OCI-LY7 (cell line): Measurements from ENCODE around the gene OR2A5. TPM values are rescaled to one million over a fixed set of nuclear protein-coding genes. Genes with fewer than 3 reads are reported as not detected.

ENCODE experiments used
- BruUV-seq: library from RNA; stranded (reverse); fragments of 400-500 nt; replicated peaks from 2 replicates; lab custom pipeline; 2021; lab: Mats Ljungman, UMichigan
- CTCF ChIA-PET: fragments of 300-600 bp; sonication (Branson Sonifier 250); formaldehyde crosslinking; loops from one replicate; lab custom pipeline; 2022; ENCODE audit warnings: antibody characterized with exemption; ENCODE audit not compliant: unreplicated experiment; lab: Charles Lee
- POLR2A ChIA-PET: fragments of 300-600 bp; sonication (Branson Sonifier 250); formaldehyde crosslinking; loops from one replicate; lab custom pipeline; 2022; ENCODE audit warnings: antibody characterized with exemption; lab: Charles Lee
- DNase-seq: peaks from one replicate; pipeline ENCODE4 v3.0.0-alpha.2; 2015; ENCODE audit warnings: low spot score
- H2AFZ ChIP-seq: fragments of 200-600 bp; sonication (generic), shearing (Covaris generic); 2 replicates; pipeline ENCODE4 v1.6.1; 2014; ENCODE audit warnings: mild to moderate bottlenecking, antibody characterized with exemption, low read length, moderate library complexity
- H3K27ac ChIP-seq: fragments of 200-600 bp; sonication (generic); 2 replicates; pipeline ENCODE4 v1.5.1; 2014; ENCODE audit warnings: mixed run types, low read depth, mild to moderate bottlenecking, moderate library complexity, low read length, inconsistent platforms; ENCODE audit not compliant: poor library complexity, severe bottlenecking
- H3K36me3 ChIP-seq: fragments of 200-600 bp; sonication (generic); 2 replicates; pipeline ENCODE4 v1.6.1; 2014; ENCODE audit warnings: mild to moderate bottlenecking, antibody characterized with exemption, low read length, moderate library complexity, mixed read lengths; ENCODE audit not compliant: insufficient read depth
- H3K4me1 ChIP-seq: fragments of 200-600 bp; sonication (generic); 2 replicates; pipeline ENCODE4 v1.5.1; 2014; ENCODE audit warnings: mild to moderate bottlenecking, low read length; ENCODE audit not compliant: insufficient read depth, poor library complexity, severe bottlenecking
- H3K4me2 ChIP-seq: fragments of 200-600 bp; sonication (generic); 2 replicates; pipeline ENCODE4 v1.6.1; 2014; ENCODE audit warnings: mild to moderate bottlenecking, low read length
- H3K4me3 ChIP-seq: fragments of 200-600 bp; sonication (generic); 2 replicates; pipeline ENCODE4 v1.5.1; 2014; ENCODE audit warnings: mild to moderate bottlenecking, low read depth, low read length; ENCODE audit not compliant: poor library complexity, severe bottlenecking
- H3K79me2 ChIP-seq: fragments of 200-600 bp; sonication (generic); 2 replicates; pipeline ENCODE4 v1.6.1; 2016; ENCODE audit warnings: low read depth, mild to moderate bottlenecking, low read length, moderate library complexity, mixed read lengths; ENCODE audit not compliant: insufficient read depth
- H3K9me2 ChIP-seq: fragments of 200-600 bp; sonication (generic); 2 replicates; pipeline ENCODE4 v1.6.1; 2016; ENCODE audit warnings: mild to moderate bottlenecking, low read length, mixed read lengths; ENCODE audit not compliant: insufficient read depth
- H3K9me3 ChIP-seq: fragments of 200-600 bp; sonication (generic); 2 replicates; pipeline ENCODE4 v1.6.1; 2014; ENCODE audit warnings: mild to moderate bottlenecking, mixed run types, low read length, mixed read lengths
- H4K20me1 ChIP-seq: fragments of 200-600 bp; sonication (generic); 2 replicates; pipeline ENCODE4 v1.6.1; 2014; ENCODE audit warnings: mild to moderate bottlenecking, antibody characterized with exemption, low read length, moderate library complexity, mixed read lengths; ENCODE audit not compliant: insufficient read depth
- EZH2phosphoT487 ChIP-seq: fragments of 200-600 bp; sonication (generic); IDR thresholded peaks from 2 replicates; pipeline ENCODE4 v1.6.1; 2018; ENCODE audit warnings: low read depth, borderline replicate concordance, mild to moderate bottlenecking, mixed run types, antibody characterized with exemption, low read length, moderate library complexity, mixed read lengths
- intact Hi-C: fragments of 100-400 bp; cut with micrococcal nuclease; formaldehyde crosslinking; loops from one replicate; pipeline ENCODE4 v1.10.0; 2022; ENCODE audit not compliant: unreplicated experiment
- total RNA-seq, 2 experiments: library from RNA; depleted of rRNA in 1 of 2; stranded (reverse); fragments of >200 nt in 1 of 2; shearing (Covaris generic) in 1 of 2; gene quantifications; 2 replicates each; pipeline ENCODE4 v1.2.3, GENCODE V29; 2014 to 2022
- TF ChIP-seq, protein P1 (sequence below): fragments of 200-600 bp; sonication (generic); conservative IDR thresholded peaks from 2 replicates; pipeline ENCODE4 v1.5.1; 2014; ENCODE audit warnings: mild to moderate bottlenecking, antibody characterized with exemption, low read length, moderate library complexity, mixed read lengths

OR2A5 gene
- total RNA-seq, 2 experiments from 2014 or later, result not detected

DNA sequence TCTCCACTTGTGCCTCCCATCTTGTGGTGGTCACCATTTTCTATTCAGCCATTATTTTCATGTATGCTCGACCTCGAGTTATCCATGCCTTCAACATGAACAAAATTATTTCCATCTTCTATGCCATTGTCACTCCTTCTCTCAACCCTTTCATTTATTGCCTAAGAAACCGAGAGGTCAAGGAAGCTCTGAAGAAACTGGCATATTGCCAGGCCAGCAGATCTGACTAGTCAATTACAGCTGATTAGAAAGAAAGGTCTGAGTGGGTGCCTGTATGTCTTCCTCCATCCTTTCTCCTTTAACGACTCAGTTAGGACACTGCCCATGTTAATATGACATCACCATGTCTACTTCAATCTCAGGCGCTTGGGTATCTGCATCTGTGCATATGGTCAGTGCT is 44.0 kb upstream of the OR2A5 start:
- POLR2A ChIA-PET, result no interaction called here
- no peak overlapping the region for H3K27ac ChIP-seq
- no peaks in the 10 kb centered on the region for H3K9me2 ChIP-seq
- H3K4me2 ChIP-seq, result no peak overlapping the region
- no peak overlapping the region for H3K4me3 ChIP-seq
- no peaks in the 10 kb centered on the region for H3K79me2 ChIP-seq
- H3K36me3 ChIP-seq, result no peaks in the 10 kb centered on the region
- BruUV-seq, result no TSS peak
- no peak overlapping the region for H2AFZ ChIP-seq
- H3K4me1 ChIP-seq, result no peaks in the 10 kb centered on the region
- H4K20me1 ChIP-seq, result no peaks in the 10 kb centered on the region
- no peak for TF ChIP-seq EZH2phosphoT487
- TF ChIP-seq, protein P1, sequence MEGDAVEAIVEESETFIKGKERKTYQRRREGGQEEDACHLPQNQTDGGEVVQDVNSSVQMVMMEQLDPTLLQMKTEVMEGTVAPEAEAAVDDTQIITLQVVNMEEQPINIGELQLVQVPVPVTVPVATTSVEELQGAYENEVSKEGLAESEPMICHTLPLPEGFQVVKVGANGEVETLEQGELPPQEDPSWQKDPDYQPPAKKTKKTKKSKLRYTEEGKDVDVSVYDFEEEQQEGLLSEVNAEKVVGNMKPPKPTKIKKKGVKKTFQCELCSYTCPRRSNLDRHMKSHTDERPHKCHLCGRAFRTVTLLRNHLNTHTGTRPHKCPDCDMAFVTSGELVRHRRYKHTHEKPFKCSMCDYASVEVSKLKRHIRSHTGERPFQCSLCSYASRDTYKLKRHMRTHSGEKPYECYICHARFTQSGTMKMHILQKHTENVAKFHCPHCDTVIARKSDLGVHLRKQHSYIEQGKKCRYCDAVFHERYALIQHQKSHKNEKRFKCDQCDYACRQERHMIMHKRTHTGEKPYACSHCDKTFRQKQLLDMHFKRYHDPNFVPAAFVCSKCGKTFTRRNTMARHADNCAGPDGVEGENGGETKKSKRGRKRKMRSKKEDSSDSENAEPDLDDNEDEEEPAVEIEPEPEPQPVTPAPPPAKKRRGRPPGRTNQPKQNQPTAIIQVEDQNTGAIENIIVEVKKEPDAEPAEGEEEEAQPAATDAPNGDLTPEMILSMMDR, result no peak
- intact Hi-C loops, result no loop called here
- CTCF ChIA-PET, result no interaction called here
- no peak for DNase-seq
- no peaks in the 10 kb centered on the region for H3K9me3 ChIP-seq

DNA sequence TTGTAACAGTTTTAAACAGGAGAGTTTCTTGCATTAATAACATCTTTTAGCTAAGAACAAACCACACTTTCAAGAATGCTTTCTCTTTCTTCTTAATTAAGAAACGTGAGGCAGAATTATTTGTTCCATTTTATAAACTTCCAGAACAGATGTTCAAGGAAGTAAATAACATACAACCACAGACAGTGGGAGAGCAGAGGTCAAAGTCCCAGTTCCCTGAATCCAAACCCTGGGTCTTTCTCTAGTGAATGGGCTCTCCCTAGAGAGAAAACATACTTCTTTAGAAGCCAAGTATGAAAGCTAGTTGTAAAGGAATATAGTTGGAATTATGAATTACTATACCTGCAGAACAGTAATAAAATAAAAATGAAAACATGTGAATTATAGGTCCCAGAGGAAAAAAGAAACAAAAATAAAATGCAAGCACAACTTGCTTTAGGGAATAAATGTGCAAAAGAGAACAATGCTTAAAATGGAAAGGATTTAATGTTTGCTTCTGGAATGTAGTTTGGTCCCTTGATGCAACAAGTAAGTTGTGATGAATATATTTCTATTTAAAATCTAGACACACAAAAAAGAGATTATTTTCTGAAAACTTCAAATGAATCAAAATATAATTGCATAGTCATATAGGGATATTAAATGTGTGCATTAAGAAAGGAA is 42.6 kb upstream of the OR2A5 start:
- no peaks in the 10 kb centered on the region for H3K9me3 ChIP-seq
- H3K36me3 ChIP-seq, result no peaks in the 10 kb centered on the region
- no peaks in the 10 kb centered on the region for H3K79me2 ChIP-seq
- H3K9me2 ChIP-seq, result no peaks in the 10 kb centered on the region
- no peak for DNase-seq
- H3K4me3 ChIP-seq, result no peak overlapping the region
- H3K4me1 ChIP-seq, result no peaks in the 10 kb centered on the region
- BruUV-seq, result no TSS peak
- no peak overlapping the region for H3K27ac ChIP-seq
- H4K20me1 ChIP-seq, result no peaks in the 10 kb centered on the region
- no peak overlapping the region for H2AFZ ChIP-seq
- intact Hi-C loops, result no loop called here
- TF ChIP-seq EZH2phosphoT487, result no peak
- TF ChIP-seq, protein P1, result no peak
- ChIA-PET CTCF (no interaction called here), POLR2A (no interaction called here)
- no peak overlapping the region for H3K4me2 ChIP-seq

DNA sequence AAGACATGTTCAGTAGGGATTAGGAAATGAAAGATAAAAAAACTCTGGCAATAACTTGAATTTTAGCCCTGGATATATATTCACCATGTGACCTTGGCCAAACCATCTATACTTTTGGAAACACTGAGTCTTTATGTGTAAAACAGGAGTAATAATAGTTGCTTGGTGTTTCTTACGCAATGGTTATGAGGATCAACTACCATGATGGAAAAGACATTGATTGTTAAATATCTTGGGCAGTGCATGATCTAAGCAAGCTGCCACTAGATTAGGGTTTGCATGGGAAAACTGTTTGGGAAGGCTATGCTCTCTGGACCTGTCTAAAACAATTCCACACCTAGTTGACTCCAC is 42.1 kb upstream of the OR2A5 start:
- intact Hi-C loops, result no loop called here

More for the DNA sequence above, 42.1 kb upstream of the OR2A5 start:
- CTCF ChIA-PET, result no interaction called here
- H3K36me3 ChIP-seq, result no peaks in the 10 kb centered on the region
- H3K79me2 ChIP-seq, result no peaks in the 10 kb centered on the region
- no peak overlapping the region for H3K4me2 ChIP-seq
- DNase-seq, result no peak
- TF ChIP-seq EZH2phosphoT487, result no peak
- TF ChIP-seq, protein P1, result no peak
- no peaks in the 10 kb centered on the region for H3K9me2 ChIP-seq
- no peak overlapping the region for H3K4me3 ChIP-seq
- H3K9me3 ChIP-seq, result no peaks in the 10 kb centered on the region
- POLR2A ChIA-PET, result interaction anchor here (0.9 kb wide), 1 partner anchor 92 kb away, joined by 4 read pairs; no protein-coding TSS in a partner anchor
- no peaks in the 10 kb centered on the region for H4K20me1 ChIP-seq
- no peak overlapping the region for H2AFZ ChIP-seq
- no peak overlapping the region for H3K27ac ChIP-seq
- no TSS peak for BruUV-seq
- H3K4me1 ChIP-seq, result no peaks in the 10 kb centered on the region
